Endodermal cell (in vitro differentiated cells): ENCODE results near the gene RTF2. TPM values are rescaled to one million over a fixed set of nuclear protein-coding genes. Genes with fewer than 3 reads are reported as not detected.

Experiments used
- DNase-seq: peaks from one replicate; pipeline ENCODE4 v3.0.0-alpha.2; 2017
- H3K27ac ChIP-seq: 2 replicates; pipeline ENCODE4 v1.5.1; 2013; ENCODE audit warnings: mild to moderate bottlenecking, low read depth, low read length, moderate library complexity
- H3K27me3 ChIP-seq: 2 replicates; pipeline ENCODE4 v1.6.1; 2013; ENCODE audit warnings: mild to moderate bottlenecking, low read length, moderate library complexity; ENCODE audit not compliant: insufficient read depth, control insufficient read depth, poor library complexity, severe bottlenecking
- H3K36me3 ChIP-seq: 2 replicates; pipeline ENCODE4 v1.7.0; 2013; ENCODE audit warnings: mild to moderate bottlenecking, low read length, moderate library complexity; ENCODE audit not compliant: control insufficient read depth, insufficient read depth
- H3K4me1 ChIP-seq: one replicate; pipeline ENCODE4 v1.7.0; 2013; ENCODE audit warnings: low read length; ENCODE audit not compliant: control insufficient read depth, insufficient read depth
- H3K4me3 ChIP-seq: 2 replicates; pipeline ENCODE4 v1.5.1; 2013; ENCODE audit warnings: mild to moderate bottlenecking, low read length, moderate library complexity
- H3K9ac ChIP-seq: 2 replicates; pipeline ENCODE4 v1.6.1; 2013; ENCODE audit warnings: mild to moderate bottlenecking, low read length, moderate library complexity; ENCODE audit not compliant: poor library complexity, severe bottlenecking; ENCODE audit errors: extremely low read depth
- H3K9me3 ChIP-seq: 2 replicates; pipeline ENCODE4 v1.6.1; 2013; ENCODE audit warnings: mild to moderate bottlenecking, low read length, moderate library complexity; ENCODE audit not compliant: control insufficient read depth
- H3K27ac Mint-ChIP-seq: 2 replicates; pipeline ENCODE4 v1.8.0; 2020; ENCODE audit warnings: mixed read lengths
- H3K27me3 Mint-ChIP-seq: 2 replicates; pipeline ENCODE4 v1.8.0; 2021; ENCODE audit warnings: mild to moderate bottlenecking, mixed read lengths; ENCODE audit not compliant: insufficient read depth
- H3K36me3 Mint-ChIP-seq: 2 replicates; pipeline ENCODE4 v1.8.0; 2020; ENCODE audit warnings: low read depth, mixed read lengths
- H3K4me1 Mint-ChIP-seq: 2 replicates; pipeline ENCODE4 v1.8.0; 2020; ENCODE audit warnings: mixed read lengths
- H3K4me3 Mint-ChIP-seq: 2 replicates; pipeline ENCODE4 v1.8.0; 2020; ENCODE audit warnings: mild to moderate bottlenecking, moderate library complexity, mixed read lengths
- H3K9me3 Mint-ChIP-seq: 2 replicates; pipeline ENCODE4 v1.8.0; 2020; ENCODE audit warnings: mild to moderate bottlenecking, mixed read lengths
- WGBS, 2 experiments: methylation state at CpG; one replicate each; pipeline versions ENCODE4 v1.1.5 to v1.1.7; 2013; ENCODE audit warnings: missing lambda C conversion rate in 2 of 2, mixed read lengths in 1 of 2; ENCODE audit not compliant: insufficient coverage in 1 of 2, insufficient read length in 1 of 2; 5-methylcytosine and 5-hydroxymethylcytosine counted together
- total RNA-seq, 2 donors: library from RNA; stranded (reverse); fragmentation: NEBNext Ultra II Directional in 1 of 2; extraction: Animal tissue kit (Norgen Biotek cat#: 25700) in 1 of 2; gene quantifications; 2 replicates in 1 of 2; 3 replicates in 1 of 2; pipeline ENCODE4 v1.2.1, GENCODE V29; 2021
- TF ChIP-seq, protein P1 (sequence below): fragments of 200-600 bp; sonication (generic); conservative IDR thresholded peaks from 2 replicates; pipeline ENCODE4 v1.5.0; 2021; ENCODE audit warnings: antibody characterized with exemption, mild to moderate bottlenecking

RTF2 gene
- total RNA-seq, 2 donors from 2014 or later, result 63.0 to 65.1 TPM

GRCh38 chr20:56442389-56443365, 25.8 kb upstream of the RTF2 start:
- WGBS, 2 experiments, result 89 to 90% methylated on average over 17 of the region's 17 CpGs
- no peak overlapping the region for H3K4me3 ChIP-seq
- peaks cover 11% of the 10 kb centered on the region for H3K27me3 Mint-ChIP-seq
- H3K27ac ChIP-seq, result no peak overlapping the region
- TF ChIP-seq, protein P1, sequence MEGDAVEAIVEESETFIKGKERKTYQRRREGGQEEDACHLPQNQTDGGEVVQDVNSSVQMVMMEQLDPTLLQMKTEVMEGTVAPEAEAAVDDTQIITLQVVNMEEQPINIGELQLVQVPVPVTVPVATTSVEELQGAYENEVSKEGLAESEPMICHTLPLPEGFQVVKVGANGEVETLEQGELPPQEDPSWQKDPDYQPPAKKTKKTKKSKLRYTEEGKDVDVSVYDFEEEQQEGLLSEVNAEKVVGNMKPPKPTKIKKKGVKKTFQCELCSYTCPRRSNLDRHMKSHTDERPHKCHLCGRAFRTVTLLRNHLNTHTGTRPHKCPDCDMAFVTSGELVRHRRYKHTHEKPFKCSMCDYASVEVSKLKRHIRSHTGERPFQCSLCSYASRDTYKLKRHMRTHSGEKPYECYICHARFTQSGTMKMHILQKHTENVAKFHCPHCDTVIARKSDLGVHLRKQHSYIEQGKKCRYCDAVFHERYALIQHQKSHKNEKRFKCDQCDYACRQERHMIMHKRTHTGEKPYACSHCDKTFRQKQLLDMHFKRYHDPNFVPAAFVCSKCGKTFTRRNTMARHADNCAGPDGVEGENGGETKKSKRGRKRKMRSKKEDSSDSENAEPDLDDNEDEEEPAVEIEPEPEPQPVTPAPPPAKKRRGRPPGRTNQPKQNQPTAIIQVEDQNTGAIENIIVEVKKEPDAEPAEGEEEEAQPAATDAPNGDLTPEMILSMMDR, result no peak
- peak; percentile 24 for DNase-seq
- H3K36me3 ChIP-seq, result no peaks in the 10 kb centered on the region
- H3K9me3 Mint-ChIP-seq, result no peaks in the 10 kb centered on the region
- no peaks in the 10 kb centered on the region for H3K27me3 ChIP-seq
- H3K27ac Mint-ChIP-seq, result no peak overlapping the region
- H3K9ac ChIP-seq, result no peak overlapping the region
- H3K36me3 Mint-ChIP-seq, result no peaks in the 10 kb centered on the region
- H3K4me1 Mint-ChIP-seq, result peaks cover 6% of the 10 kb centered on the region
- H3K4me3 Mint-ChIP-seq, result no peak overlapping the region
- no peaks in the 10 kb centered on the region for H3K4me1 ChIP-seq
- H3K9me3 ChIP-seq, result no peaks in the 10 kb centered on the region

DNA sequence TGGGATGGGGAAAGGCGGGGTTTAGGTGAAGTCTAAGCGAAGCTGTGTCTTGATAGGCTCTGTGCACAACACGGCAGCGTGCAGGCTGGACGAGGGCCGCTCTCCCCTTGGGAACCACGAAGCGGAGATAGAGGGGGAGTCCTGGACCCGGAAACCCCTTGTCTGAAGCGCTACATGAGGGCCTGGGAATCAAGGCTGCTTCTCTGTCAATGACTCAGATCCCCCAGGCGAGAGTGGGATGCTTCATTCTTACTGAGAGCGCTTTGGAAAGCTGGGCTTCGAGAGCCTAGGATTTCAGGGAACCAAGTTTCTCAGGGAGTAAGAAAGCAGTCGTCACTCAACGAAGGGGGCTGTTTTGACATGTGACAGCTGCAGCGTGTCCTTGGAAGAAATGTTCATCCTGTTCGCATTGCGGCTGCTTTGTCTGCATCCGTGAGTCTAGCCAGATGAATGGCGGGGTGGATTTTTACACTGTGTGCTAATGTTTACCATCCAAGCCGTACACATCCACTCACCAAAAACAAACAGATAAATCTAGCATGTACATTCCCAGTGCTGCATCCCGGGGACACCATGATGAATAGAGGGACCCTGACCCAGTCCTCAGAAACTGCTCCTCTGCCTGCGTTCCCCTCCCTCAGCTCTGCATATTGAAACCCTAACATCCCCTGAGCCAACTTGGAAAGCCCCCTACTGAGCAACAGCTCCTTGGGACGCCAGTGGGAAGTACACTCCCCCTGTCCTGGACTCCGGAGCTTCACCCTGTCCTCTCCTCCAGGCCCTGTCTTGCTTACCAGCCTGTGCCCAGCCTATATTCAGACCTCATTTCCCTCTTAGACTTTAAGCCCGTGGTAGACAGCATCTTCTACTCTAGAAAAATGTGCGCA, 24.5 kb upstream of the RTF2 start:
- Histone ChIP-seq H3K27me3 (no peaks in the 10 kb centered on the region), H3K36me3 (no peaks in the 10 kb centered on the region), H3K4me3 (no peak overlapping the region), H3K9me3 (no peaks in the 10 kb centered on the region), H3K4me1 (no peaks in the 10 kb centered on the region), H3K9ac (no peak overlapping the region), H3K27ac (no peak overlapping the region)
- H3K27ac Mint-ChIP-seq, result no peak overlapping the region
- peaks cover 11% of the 10 kb centered on the region for H3K27me3 Mint-ChIP-seq
- no peak overlapping the region for H3K4me3 Mint-ChIP-seq
- H3K36me3 Mint-ChIP-seq, result no peaks in the 10 kb centered on the region
- H3K9me3 Mint-ChIP-seq, result no peaks in the 10 kb centered on the region
- TF ChIP-seq, protein P1, result no peak
- WGBS, 2 experiments, result 83 to 88% methylated on average over 23 to 27 of the region's 27 CpGs
- peaks cover 6% of the 10 kb centered on the region for H3K4me1 Mint-ChIP-seq
- DNase-seq, result peak; percentile 45

GRCh38 chr20:56445130-56445529, 23.3 kb upstream of the RTF2 start:
- TF ChIP-seq, protein P1, result no peak
- Mint-ChIP-seq H3K4me3 (no peak overlapping the region), H3K4me1 (peaks cover 6% of the 10 kb centered on the region), H3K27ac (no peak overlapping the region), H3K36me3 (no peaks in the 10 kb centered on the region), H3K9me3 (no peaks in the 10 kb centered on the region), H3K27me3 (peaks cover 13% of the 10 kb centered on the region)
- 93 to 100% methylated on average over 2 to 3 of the region's 3 CpGs for WGBS, 2 experiments
- Histone ChIP-seq H3K9ac (no peak overlapping the region), H3K27me3 (no peaks in the 10 kb centered on the region), H3K4me3 (no peak overlapping the region), H3K27ac (no peak overlapping the region), H3K4me1 (no peaks in the 10 kb centered on the region), H3K36me3 (no peaks in the 10 kb centered on the region), H3K9me3 (no peaks in the 10 kb centered on the region)
- no peak for DNase-seq
